ENCODE data around the gene TTC4.

- TF ChIP-seq CTCF (conservative IDR thresholded peaks at IDR 0.05; ENCODE audit: low read length): no peak
- no peak for TF ChIP-seq EZH2phosphoT487 (IDR thresholded peaks at IDR 0.05; ENCODE audit: borderline replicate concordance)
Measured at GRCh38 chr1:54788459-54788858, 72.8 kb downstream of the TTC4 start.

Measured in Loucy (cell line).